ENCODE results near the gene ANKRD45. TPM values are rescaled to one million over a fixed set of nuclear protein-coding genes. Genes with fewer than 3 reads are reported as not detected.
A peak's percentile ranks its signal among the peaks of the same experiment; 100 is the strongest.
"Not testable (repeated sequence)": the region's sequence is repeated elsewhere in the genome, so short reads cannot be mapped to it uniquely, and the experiment has no call there.

Gene ANKRD45
- polyA plus RNA-seq (ENCODE audit: insufficient read length in 4 of 4): 1 to 10 TPM; 1.4 to 7.6 (median 4.7) TPM

- peak; percentile 52 to 68 (median 56) for DNase-seq (ENCODE audit: low read depth in 4 of 4, low spot score in 3 of 4)
Measured at GRCh38 chr1:173669491-173669941, at the start of gene ANKRD45. Gene ANKRD45, minus strand, starts transcription at chr1:173669851. Its CDS starts 10,433 bp downstream, at chr1:173659418.

GRCh38 chr1:173717238-173717637 lies 47.6 kb upstream of the ANKRD45 start:
- no peak for DNase-seq (ENCODE audit: low read depth in 4 of 4, low spot score in 3 of 4)

DNA sequence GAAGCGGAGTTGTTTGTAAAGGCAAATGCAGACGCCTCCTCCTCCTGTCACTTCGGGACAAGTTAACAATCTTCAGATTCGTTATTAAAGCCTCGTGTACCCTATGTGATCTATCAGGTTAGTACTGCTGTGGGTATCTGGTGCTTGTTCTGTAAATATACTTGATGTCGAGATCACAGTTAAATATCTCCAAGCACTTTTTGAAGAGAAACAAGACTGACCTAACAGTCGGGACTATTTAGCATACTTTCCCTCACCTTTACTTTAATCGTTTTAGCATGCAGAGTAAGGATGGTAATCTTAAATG lies 45.8 kb upstream of the ANKRD45 start:
- DNase-seq (ENCODE audit: low read depth in 4 of 4, low spot score in 3 of 4): peak in 1 of 4 donors; percentile 5

DNA sequence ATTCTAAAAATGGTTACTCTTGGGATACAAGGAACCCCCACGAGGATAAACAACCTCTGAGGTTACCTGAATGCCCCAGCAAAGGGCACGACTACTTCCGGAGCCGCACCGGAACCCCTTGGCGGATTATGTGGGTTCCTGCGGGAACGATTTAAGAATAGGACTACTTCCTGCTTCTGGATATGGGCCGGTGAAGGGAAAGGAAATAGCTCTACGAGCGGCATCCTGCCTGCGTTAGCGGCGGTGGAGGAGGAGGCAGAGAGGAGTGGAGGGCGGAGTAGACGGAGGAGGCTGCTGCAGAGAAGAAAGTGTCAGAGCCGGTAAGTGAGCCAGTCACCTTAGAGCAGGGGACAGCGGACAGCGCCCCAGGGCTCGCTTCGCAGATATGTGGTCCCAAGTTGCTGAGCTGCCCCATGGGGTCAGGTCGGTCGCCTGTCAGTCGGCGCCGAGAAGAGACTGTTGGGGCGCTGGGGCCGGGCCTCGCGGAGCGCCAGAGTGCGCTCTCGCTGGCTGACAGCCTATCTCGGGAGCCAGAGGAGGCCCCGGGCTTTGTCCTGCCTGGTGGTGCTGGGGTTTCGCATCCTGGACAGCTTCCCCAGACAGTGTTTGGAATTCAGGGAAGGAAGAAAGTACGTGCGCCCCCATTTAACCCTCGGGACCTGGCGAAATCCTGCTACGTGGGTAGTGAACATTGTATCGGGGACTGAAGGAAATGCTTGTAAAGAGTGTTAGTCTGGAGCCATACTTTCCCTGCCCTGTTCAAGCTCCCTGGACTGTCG lies 45.3 kb upstream of the ANKRD45 start, which contains the start of gene KLHL20:
Gene KLHL20, plus strand, starts transcription at position 223 of the 779 bp plus-strand sequence. CDS start 1,063 bp downstream, outside the sequence.
- peak; percentile 77 to 82 (median 79) for DNase-seq (ENCODE audit: low read depth in 4 of 4, low spot score in 3 of 4)

- DNase-seq (ENCODE audit: low read depth in 4 of 4, low spot score in 3 of 4): no peak
Measured at GRCh38 chr1:173714441-173714758, 44.7 kb upstream of the ANKRD45 start.

GRCh38 chr1:173708787-173709186 lies 39.1 kb upstream of the ANKRD45 start:
- DNase-seq (ENCODE audit: low read depth in 4 of 4, low spot score in 3 of 4): no peak

- no peak for DNase-seq (ENCODE audit: low read depth in 4 of 4, low spot score in 3 of 4)
Measured at GRCh38 chr1:173705117-173705516, 35.5 kb upstream of the ANKRD45 start.

- no peak for DNase-seq (ENCODE audit: low read depth in 4 of 4, low spot score in 3 of 4)
Measured at GRCh38 chr1:173702736-173703135, 33.1 kb upstream of the ANKRD45 start.

- DNase-seq (ENCODE audit: low read depth in 4 of 4, low spot score in 3 of 4): not testable (repeated sequence)
Measured at GRCh38 chr1:173701299-173701698, 31.6 kb upstream of the ANKRD45 start.

- DNase-seq (ENCODE audit: low read depth in 4 of 4, low spot score in 3 of 4): no peak
Measured at GRCh38 chr1:173693238-173693637, 23.6 kb upstream of the ANKRD45 start.

DNA sequence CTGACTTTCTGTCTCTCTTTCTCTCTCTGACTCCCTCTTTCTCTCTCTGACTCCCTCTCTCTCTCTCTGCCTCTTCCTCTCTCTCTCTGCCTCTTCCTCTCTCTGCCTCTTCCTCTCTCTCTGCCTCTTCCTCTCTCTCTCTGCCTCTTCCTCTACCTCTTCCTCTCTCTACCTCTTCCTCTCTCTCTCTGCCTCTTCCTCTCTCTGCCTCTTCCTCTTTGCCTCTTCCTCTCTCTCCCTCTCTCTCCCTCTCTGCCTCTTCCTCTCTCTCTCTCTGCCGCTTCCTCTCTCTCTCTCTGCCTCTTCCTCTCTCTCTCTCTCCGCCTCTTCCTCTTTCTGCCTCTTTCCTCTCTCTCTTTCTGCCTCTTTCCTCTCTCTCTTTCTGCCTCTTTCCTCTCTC lies 18.6 kb upstream of the ANKRD45 start:
- no peak for DNase-seq (ENCODE audit: low read depth in 4 of 4, low spot score in 3 of 4)

GRCh38 chr1:173685121-173685520 lies 15.5 kb upstream of the ANKRD45 start:
- DNase-seq (ENCODE audit: low read depth in 4 of 4, low spot score in 3 of 4): not testable (repeated sequence)

- DNase-seq (ENCODE audit: low read depth in 4 of 4, low spot score in 3 of 4): not testable (repeated sequence)
Measured at GRCh38 chr1:173683838-173684237, 14.2 kb upstream of the ANKRD45 start.

DNA sequence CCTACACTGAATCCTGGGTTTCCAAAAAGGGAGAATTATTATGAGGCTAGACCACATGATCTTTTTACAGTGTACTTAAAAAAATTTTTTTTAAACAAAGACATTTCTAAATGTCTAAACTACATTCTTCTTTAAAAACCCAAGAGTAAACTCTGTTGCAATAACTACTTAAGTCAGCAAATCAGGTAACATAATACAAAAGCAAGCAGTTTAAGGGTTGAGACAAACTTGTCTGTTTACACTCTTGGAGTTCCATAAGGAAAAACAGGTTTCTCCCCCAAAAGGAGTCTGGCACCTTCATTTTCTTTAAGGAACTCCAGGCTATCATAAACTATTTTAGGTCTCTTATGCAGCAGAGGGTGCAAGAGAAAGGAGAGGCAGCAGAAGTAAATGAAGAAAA lies 12.5 kb upstream of the ANKRD45 start:
- no peak for DNase-seq (ENCODE audit: low read depth in 4 of 4, low spot score in 3 of 4)

DNA sequence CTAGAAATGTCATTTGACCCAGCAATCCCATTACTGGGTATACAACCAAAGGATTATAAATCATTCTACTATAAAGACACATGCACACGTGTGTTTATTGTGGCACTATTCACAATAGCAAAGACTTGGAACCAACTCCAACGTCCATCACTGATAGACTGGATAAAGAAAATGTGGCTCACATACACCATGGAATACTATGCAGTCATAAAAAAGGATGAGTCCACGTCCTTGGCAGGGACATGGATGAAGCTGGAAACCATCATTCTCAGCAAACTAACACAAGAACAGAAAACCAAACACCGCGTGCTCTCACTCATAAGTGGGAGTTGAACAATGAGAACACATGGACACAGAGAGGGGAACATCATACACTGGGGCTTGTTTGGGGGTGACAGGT lies 10.5 kb upstream of the ANKRD45 start:
- not testable (repeated sequence) for DNase-seq (ENCODE audit: low read depth in 4 of 4, low spot score in 3 of 4)

DNA sequence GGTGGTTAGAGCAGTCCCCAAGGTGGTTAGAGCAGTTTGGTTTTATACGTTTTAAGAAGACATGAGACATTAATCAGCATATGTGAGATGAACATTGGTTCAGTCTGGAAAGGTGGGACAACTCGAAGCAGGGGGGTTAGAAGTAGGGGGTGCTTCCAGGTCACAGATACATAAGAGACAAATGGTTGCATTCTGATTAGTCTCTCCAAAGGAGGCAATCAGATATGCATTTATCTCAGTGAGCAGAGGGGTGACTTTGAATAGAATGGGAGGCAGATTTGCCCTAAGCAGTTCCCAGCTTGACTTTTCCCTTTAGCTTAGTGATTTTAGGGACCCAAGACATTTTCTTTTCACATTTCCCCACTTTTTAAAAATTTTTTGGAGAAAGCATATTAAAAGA lies 4.8 kb upstream of the ANKRD45 start:
- DNase-seq (ENCODE audit: low read depth in 4 of 4, low spot score in 3 of 4): not testable (repeated sequence)

GRCh38 chr1:173666646-173667045 lies 3.0 kb downstream of the ANKRD45 start:
- no peak for DNase-seq (ENCODE audit: low read depth in 4 of 4, low spot score in 3 of 4)

- no peak for DNase-seq (ENCODE audit: low read depth in 4 of 4, low spot score in 3 of 4)
Measured at GRCh38 chr1:173663159-173663558, 6.5 kb downstream of the ANKRD45 start.

DNA sequence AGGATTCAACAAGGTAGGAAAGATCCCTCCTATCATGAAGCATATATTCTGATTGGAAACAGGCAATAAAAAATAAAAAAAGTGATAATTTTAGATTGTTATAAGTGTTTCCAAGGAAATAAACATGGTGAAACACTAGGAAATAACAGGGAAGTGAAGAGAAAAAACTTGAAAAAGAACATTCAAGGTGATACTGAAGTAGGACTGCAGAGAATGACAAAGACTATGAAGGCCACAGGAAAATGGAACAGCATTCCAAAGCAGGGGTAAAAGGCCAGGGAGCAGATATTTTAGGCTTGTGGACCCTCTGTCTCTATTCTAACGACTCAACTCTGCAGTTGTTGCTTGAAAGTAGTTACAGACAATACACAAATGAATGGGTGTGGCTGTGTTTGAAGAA lies 7.9 kb downstream of the ANKRD45 start:
- no peak for DNase-seq (ENCODE audit: low read depth in 4 of 4, low spot score in 3 of 4)

GRCh38 chr1:173661271-173661670 lies 8.4 kb downstream of the ANKRD45 start:
- no peak for DNase-seq (ENCODE audit: low read depth in 4 of 4, low spot score in 3 of 4)

DNA sequence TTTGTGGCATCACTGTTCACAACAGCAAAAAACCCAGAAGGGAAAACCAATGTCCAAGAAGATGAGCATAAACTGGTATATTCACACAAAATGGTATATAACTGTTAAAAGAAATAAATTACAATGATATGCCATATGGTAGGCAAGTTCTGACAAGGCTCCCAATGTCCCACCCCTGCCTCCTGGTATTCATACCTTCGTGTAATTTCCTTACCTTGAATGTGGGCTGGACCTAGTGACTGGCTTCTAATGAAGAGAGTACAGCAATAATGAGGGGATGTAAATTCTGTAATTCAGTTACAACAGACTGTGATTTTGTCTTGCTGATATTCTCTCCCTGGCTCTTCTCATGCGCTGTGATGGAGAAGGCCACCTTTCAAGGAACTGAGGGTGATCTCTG lies 9.3 kb downstream of the ANKRD45 start:
- no peak for DNase-seq (ENCODE audit: low read depth in 4 of 4, low spot score in 3 of 4)

GRCh38 chr1:173648880-173649605 lies 20.6 kb downstream of the ANKRD45 start:
- DNase-seq (ENCODE audit: low read depth in 4 of 4, low spot score in 3 of 4): no peak
